ENCODE data around the gene NEDD9.

GRCh38 chr6:11233673-11234573, 1.5 kb upstream of the NEDD9 start:
- no peak for TF ChIP-seq CTCF (IDR thresholded peaks at IDR 0.05)
- TF ChIP-seq ZFX (IDR thresholded peaks at IDR 0.05; ENCODE audit: borderline replicate concordance): no peak
